Lower leg skin (tissue), 3 donors: ENCODE measurements around the gene MC3R.

Experiments
- CTCF ChIP-seq, 3 donors: fragments of 450-650 bp; IDR thresholded peaks; one replicate each; pipeline ENCODE4 v1.5.1; 2016; ENCODE audit warnings: antibody characterized with exemption in 3 of 3, mild to moderate bottlenecking in 3 of 3, moderate library complexity in 2 of 3
- POLR2A ChIP-seq, 2 donors: fragments of 450-650 bp; IDR thresholded peaks; one replicate each; pipeline ENCODE4 v1.6.1; 2016 to 2017; ENCODE audit warnings: antibody characterized with exemption in 2 of 2, mild to moderate bottlenecking in 1 of 2, moderate library complexity in 1 of 2

GRCh38 chr20:56208121-56208520 is 40.4 kb upstream of the MC3R start:
- TF ChIP-seq CTCF (IDR thresholded peaks at IDR 0.05) (no peak), POLR2A (IDR thresholded peaks at IDR 0.05) (no peak)
